ENCODE measurements around the gene ZNF480. TPM values are rescaled to one million over a fixed set of nuclear protein-coding genes. Genes with fewer than 3 reads are reported as not detected.
A peak's percentile ranks its signal among the peaks of the same experiment; 100 is the strongest.

Gene ZNF480
- polyA plus RNA-seq, 1 donor from 2014 or later = 7.7 TPM

DNA sequence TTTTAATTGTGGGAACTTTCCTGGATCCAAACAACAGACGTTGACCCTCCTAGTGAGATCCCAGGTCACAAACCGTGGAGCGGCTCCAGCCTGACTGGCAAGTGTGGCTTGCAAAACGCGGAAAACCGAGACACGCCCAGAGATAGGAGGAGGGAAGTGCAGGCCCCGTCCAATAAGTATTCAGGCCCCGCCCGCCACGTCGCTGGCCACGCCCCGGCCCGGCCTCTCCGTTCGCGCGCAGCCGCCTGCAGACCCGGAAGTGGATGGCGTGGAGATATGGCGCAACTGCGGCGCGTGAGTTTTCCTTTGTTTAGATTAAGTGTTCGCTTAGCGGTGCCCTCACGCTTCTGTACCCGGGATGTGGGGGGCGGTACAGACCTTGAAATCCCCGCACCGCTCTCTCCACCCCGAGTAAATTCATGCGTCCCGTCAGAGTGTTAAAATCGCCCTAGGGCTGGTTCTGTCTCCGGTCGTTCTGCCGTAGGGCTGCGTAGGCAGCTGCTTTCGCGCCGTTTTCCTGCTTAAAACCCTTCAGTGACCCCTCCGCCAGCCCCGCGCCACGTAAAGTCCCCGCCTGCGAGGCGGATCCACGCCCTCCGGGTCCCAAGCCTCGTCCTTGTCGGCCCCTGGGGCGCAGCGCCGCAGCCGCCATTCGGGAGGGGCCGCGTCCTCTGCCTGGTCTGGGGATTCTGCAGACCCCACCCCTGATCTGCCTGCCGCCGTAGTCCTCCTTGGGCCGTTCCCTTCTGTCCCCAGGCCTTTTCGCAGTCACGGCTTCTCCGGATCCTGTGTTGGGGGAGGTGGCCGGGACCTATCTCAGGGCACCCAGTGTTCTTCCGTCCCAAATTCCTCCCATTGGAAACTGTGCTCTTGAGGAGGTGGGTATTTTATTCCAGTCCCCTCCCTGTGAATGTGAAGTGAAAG lies 27.4 kb upstream of the ZNF480 start, which contains the start of gene ZNF766:
TSS of gene ZNF766 (plus strand) at position 250 of the 924 bp plus-strand sequence. CDS start at position 277, 27 bp downstream.
- Histone ChIP-seq H3K27me3 (ENCODE audit: insufficient read depth, low read depth, low read length) (no peaks in the 10 kb centered on the region), H3K27ac (ENCODE audit: low read length) (peak within 1 kb of the TSS; percentile 98), H2AFZ (ENCODE audit: low read depth, low read length) (peak within 1 kb of the TSS; percentile 97), H3K79me2 (replicated peaks; ENCODE audit: insufficient read depth, low read length) (peaks cover 37% of the 10 kb centered on the region), H4K20me1 (ENCODE audit: insufficient read depth) (no peaks in the 10 kb centered on the region), H3K9me2 (ENCODE audit: insufficient read depth, low read length) (no peaks in the 10 kb centered on the region), H3K4me2 (ENCODE audit: low read length) (peak within 1 kb of the TSS; percentile 78), H3K9ac (ENCODE audit: low read length) (peak within 1 kb of the TSS; percentile 100), H3F3A (ENCODE audit: insufficient read depth, low read length, poor library complexity, severe bottlenecking) (no peaks in the 10 kb centered on the region), H3K4me3 (ENCODE audit: low read length) (peak within 1 kb of the TSS; percentile 100), H3K9me3 (ENCODE audit: low read length) (no peaks in the 10 kb centered on the region), H3K36me3 (ENCODE audit: insufficient read depth, low read length) (peaks cover 5% of the 10 kb centered on the region)
- TF ChIP-seq RAD21 (conservative IDR thresholded peaks at IDR 0.05) (no peak), CTCF (IDR thresholded peaks at IDR 0.05; ENCODE audit: poor library complexity, severe bottlenecking) (no peak), SMC3 (conservative IDR thresholded peaks at IDR 0.05; ENCODE audit: poor library complexity) (peak; percentile 31), REST (IDR thresholded peaks at IDR 0.05; ENCODE audit: borderline replicate concordance) (peak; percentile 94), EZH2 (IDR thresholded peaks at IDR 0.05; ENCODE audit: borderline replicate concordance, insufficient read depth, low read length, poor library complexity, severe bottlenecking) (no peak), MXI1 (conservative IDR thresholded peaks at IDR 0.05; ENCODE audit: poor library complexity, severe bottlenecking) (peak; percentile 95), EP300 (conservative IDR thresholded peaks at IDR 0.05; ENCODE audit: poor library complexity, severe bottlenecking) (peak; percentile 54), TAF1 (IDR thresholded peaks at IDR 0.05; ENCODE audit: low read depth) (peak; percentile 86), POLR2AphosphoS5 (IDR thresholded peaks at IDR 0.05) (peak; percentile 97)

GRCh38 chr19:52270266-52270885 lies 26.6 kb upstream of the ZNF480 start:
- Histone ChIP-seq H3K4me3 (ENCODE audit: low read length) (peak overlapping the region; percentile 100), H3K27me3 (ENCODE audit: insufficient read depth, low read depth, low read length) (no peaks in the 10 kb centered on the region), H2AFZ (ENCODE audit: low read depth, low read length) (peak overlapping the region; percentile 97), H3K27ac (ENCODE audit: low read length) (peak overlapping the region; percentile 98), H3K4me2 (ENCODE audit: low read length) (peak overlapping the region; percentile 78), H3K79me2 (replicated peaks; ENCODE audit: insufficient read depth, low read length) (peaks cover 40% of the 10 kb centered on the region), H3K36me3 (ENCODE audit: insufficient read depth, low read length) (peaks cover 5% of the 10 kb centered on the region), H3F3A (ENCODE audit: insufficient read depth, low read length, poor library complexity, severe bottlenecking) (no peaks in the 10 kb centered on the region), H3K9me2 (ENCODE audit: insufficient read depth, low read length) (no peaks in the 10 kb centered on the region), H3K9ac (ENCODE audit: low read length) (peak overlapping the region; percentile 100), H4K20me1 (ENCODE audit: insufficient read depth) (no peaks in the 10 kb centered on the region), H3K9me3 (ENCODE audit: low read length) (no peaks in the 10 kb centered on the region)
- no peak for TF ChIP-seq REST (IDR thresholded peaks at IDR 0.05; ENCODE audit: borderline replicate concordance)
- no peak for TF ChIP-seq CTCF (IDR thresholded peaks at IDR 0.05; ENCODE audit: poor library complexity, severe bottlenecking)
- no peak for TF ChIP-seq RAD21 (conservative IDR thresholded peaks at IDR 0.05)
- TF ChIP-seq TAF1 (IDR thresholded peaks at IDR 0.05; ENCODE audit: low read depth) = no peak
- TF ChIP-seq SMC3 (conservative IDR thresholded peaks at IDR 0.05; ENCODE audit: poor library complexity) = no peak
- no peak for TF ChIP-seq POLR2AphosphoS5 (IDR thresholded peaks at IDR 0.05)
- no peak for TF ChIP-seq EP300 (conservative IDR thresholded peaks at IDR 0.05; ENCODE audit: poor library complexity, severe bottlenecking)
- no peak for TF ChIP-seq MXI1 (conservative IDR thresholded peaks at IDR 0.05; ENCODE audit: poor library complexity, severe bottlenecking)
- no peak for TF ChIP-seq EZH2 (IDR thresholded peaks at IDR 0.05; ENCODE audit: borderline replicate concordance, insufficient read depth, low read length, poor library complexity, severe bottlenecking)

Measured in neural cell (in vitro differentiated cells).